GM15510 (cell line): ENCODE results near the gene SLC2A8.

Experiments used
- POLR2A ChIP-seq: IDR thresholded peaks from 3 replicates; pipeline ENCODE4 v1.6.1; 2011; ENCODE audit warnings: borderline replicate concordance; ENCODE audit not compliant: insufficient read length; ENCODE audit errors: extremely low read depth

SLC2A8 gene

DNA sequence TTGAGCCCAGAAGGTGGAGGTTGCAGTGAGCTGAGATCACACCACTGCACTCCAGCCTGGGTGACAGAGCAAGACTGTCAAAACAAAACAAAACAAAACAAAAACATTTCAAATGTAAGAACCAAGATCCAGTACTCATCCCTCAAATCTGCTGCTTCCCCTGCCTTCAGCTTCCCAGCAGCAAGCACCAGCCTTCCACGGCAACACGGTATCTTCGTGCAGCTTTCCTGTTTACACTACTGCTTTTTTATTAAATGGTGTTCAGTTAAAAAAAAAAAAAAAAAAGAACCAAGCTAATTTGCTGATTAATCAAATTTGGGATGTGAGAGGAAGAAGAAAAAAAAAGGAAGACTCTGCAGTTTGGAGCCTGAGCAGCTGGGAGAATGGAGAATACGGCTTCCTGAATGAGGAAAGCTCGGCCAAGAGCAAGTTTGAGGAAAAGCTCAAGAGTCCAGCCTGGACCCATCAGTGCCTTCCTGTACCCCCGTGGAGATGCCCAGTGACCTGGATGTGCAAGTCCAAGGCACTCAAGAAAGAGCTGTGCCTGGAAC, 28.0 kb upstream of the SLC2A8 start:
- no peak for TF ChIP-seq POLR2A

DNA sequence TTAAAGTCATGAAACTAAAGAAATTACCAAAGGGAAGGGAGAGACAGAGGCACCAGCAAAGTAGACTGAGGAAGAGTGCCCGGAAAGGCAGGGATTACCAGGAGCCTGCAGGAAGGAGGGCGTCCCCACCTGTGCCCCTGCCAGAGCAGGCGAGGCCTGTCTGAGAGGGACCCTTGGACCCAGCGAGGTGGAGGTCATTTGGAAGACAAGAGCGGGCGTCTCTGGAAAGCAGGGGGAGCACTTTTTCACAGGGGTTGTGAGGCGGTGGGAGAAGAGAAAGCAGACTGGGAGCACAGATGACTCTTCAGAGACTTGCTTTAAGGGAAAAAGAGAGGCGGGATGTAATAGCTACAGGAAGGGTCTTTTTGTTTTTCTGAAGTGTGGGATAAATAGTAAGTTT, 27.5 kb upstream of the SLC2A8 start:
- TF ChIP-seq POLR2A: no peak

DNA sequence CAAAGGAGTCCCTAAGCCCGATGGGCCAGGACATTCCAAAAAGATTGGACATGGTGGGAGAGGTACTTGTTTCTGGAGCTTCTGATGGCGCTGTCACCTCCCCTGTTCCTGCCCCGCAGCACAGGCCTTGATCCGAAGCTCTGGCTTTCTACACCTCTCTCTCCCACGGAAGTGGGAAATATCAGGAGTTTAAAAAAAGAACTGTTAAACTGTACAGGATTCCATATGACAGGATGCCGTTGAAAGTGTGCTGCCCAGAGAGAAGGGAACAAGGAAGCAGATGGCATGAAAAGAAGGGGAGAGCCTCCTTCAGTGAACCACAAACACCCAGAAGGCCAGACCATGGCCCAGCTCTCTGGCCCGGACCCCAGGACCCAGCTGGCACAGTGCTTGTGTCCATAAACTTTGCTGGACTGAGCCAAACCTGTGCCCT, 26.8 kb upstream of the SLC2A8 start:
- TF ChIP-seq POLR2A: no peak

DNA sequence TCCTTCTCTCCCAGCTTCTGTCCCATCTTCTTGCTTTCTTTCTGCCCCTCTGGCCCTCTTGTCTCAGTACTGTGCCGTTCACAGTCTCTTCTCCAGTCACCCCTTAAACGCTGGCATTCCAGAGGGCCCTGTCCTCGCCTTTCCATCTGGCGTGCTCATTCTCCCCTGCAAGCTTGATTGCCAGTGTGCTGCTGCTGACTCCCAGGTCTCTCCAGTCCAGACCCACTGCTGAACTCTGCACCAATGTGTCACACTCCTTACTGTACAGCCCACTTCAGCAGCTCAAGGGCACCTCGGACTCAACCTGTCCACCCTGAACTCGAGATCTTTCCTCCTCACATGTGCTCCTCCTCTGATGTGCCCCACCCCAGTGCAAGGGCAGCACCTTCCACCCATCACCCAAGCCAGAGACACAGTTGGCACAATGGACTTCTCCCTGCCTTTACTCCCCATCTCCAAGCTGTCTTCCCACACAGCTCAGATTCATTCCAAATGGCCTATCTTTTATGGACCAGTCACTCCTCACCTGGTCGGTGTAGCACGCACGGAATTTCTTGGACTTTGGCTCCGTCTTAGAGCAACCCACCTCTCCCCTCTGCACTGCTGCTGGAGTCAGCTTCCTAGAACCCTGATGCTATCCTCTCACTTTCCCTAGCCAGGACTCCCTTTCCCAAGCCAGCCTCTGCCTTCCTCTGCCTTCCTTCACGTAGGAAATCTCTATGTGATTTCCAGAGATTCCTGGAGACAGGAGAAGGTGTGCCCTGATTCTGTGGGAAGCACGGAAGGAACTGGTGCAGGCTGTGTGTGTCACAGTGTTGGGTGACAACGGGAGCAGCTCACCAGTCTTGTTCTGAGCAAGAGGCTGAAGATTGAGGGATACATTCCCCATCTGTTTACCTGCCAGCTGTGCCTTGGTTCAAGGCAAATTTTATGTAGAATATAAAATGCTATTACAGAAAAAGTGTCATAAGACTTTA, 26.0 kb upstream of the SLC2A8 start:
- TF ChIP-seq POLR2A: no peak

DNA sequence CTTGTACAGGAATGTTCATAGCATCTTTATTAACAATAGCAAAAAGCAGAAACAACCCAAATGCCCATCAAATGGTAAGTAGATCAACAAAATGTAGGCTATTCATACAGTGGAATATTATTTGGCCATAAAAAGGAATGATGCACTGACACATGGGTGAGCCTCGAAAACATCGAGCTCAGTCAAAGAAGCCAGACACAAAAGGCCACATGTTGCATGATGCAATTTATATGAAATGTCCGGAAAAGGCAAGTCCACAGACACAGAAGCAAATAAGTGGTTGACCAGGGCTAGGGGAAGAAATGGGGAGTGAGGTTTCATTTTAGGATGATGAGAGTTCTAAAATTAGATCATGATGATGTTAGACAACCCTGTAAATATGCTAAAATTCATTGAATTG, 16.5 kb upstream of the SLC2A8 start:
- TF ChIP-seq POLR2A: no peak

DNA sequence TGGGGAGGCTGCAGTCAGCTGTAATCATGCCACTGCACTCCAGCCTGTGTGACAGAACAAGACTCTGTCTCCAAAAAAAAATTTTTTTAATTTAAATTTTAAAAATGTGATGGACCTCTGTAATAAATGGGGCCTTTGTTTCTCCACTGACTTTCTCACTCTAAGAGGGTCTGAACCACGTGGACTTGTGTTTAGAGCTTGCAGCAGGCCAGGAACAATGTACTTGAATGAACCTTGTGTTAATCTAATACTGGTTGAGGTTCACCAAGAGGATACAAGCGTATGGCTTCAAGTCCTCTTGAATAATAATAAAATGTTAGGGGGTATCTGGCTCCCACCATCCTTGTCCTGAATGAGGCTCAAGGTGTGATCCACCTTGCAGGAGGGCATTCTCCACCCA, 14.4 kb upstream of the SLC2A8 start:
- no peak for TF ChIP-seq POLR2A

DNA sequence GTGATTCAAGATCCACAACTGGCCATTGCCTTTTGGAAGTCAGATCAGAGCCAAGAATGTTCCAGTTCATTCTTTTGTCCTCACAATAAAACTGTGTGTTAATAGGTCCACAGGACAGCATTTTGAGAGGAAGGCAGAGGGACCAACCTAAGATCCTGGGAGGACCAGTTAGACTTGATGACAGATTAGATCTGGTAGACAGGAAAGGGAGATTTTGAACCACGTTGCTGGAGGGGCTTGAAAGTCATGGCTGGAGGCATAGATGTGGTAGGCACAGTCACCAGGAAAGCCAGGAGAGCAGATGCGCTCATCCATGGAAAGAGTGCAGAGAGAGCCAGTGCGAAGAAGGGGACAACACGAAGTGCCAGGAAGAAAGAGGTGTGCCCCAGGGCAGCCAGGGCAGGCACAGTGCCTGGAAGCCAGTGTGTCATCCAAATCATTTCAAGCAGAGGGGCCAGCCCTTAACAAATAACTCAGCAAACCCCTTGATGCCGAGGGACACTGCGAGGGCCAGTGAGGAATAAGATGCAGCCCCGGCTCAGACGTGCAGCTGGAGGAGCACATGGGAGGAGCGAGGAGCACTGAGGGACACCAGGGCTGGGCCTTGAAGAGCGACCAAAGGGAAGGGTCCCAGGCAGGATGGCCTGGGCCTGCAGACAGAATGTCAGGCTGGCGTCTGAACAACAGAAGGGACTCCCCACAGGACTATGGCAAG, 12.8 kb upstream of the SLC2A8 start:
- no peak for TF ChIP-seq POLR2A

DNA sequence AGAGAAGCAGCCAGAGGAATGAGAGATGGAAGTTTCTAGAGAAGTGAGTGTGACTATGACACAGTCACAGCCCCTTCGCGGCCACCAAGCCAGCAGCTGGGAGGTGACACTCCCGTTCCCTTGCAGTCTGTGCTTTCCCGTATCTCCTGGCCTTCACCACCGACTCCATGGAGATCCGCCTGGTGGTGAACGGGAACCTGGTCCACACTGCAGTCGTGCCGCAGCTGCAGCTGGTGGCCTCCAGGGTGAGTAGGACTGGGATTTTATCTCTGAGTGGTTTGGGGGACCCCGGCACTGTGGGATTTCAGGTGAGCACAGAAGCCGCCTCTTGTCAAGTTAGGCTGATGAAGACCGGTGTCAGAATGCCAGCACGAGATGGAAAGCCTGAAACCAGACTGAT, 12.1 kb upstream of the SLC2A8 start:
- no peak for TF ChIP-seq POLR2A

DNA sequence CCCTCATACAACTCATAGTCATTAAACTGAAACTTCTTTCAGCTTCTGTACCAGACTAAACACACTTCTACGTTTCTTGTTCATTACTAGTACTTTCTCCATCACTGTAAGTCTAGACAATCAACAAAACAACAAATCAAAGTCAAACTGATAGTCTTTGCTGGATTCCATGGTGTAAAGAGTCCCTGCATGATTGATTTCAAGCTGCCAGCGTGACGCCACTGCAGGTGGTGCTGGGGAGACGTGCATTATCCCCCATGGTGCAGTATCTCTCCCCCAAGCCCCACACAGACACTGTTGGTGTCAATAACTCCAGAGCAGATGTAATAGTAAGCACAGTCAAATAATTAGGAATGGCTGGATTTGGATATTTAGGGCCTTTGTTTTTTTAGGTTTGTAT, 10.7 kb upstream of the SLC2A8 start:
- no peak for TF ChIP-seq POLR2A

DNA sequence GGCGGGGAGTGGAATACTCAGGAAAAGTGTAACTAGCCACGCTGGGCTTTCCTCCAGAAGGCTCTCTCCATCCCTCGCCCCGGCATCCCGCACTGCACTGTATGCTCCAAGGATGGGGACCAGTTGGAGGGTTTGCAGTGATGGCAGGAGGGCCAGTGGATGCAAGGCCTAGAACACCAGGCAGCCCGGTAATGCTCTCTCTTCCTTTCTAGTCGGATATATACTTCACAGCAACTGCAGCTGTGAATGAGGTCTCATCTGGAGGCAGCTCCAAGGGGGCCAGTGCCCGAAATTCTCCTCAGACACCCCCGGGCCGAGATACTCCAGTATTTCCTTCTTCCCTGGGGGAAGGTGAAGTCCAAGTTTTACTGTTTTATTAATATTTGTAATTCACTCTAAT, 10.0 kb upstream of the SLC2A8 start:
- no peak for TF ChIP-seq POLR2A

DNA sequence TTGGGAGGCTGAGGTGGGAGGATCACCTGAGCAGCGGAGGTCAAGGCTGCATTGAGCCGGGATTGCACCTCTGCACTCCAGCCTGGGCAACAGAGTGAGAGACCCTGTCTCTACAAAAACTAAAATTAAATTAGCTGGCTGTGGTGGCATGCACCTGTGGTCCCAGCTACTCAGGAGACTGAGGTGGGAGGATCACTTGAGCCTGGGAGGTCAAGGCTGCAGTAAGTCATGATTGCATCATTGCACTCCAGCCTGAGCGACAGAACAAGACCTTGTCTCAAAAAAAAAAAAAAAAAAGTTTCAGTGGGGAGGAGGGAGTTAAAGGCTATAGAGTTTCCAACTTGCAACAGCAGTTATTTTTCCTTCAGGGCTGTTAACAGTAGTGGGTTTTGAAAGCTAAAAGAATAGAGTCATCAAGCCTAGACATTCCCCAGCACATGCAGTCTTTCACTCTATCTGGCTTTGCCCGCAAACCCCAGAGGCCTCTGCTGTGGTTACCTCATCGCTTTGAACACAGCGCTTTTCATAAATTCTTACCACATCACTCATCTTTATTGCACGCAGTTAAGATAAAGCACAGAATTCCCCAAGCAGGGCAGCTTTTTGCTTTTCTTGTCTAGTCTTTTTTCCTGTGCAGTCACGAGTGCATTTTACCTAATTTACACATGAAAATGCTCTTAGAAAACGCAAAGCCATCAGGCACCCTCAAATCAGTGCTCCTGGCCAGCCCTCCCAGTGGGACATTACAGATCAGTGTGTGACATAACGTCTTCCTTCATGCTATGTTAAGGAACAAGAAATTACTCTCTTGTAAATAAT, 8.7 kb upstream of the SLC2A8 start:
- no peak for TF ChIP-seq POLR2A

DNA sequence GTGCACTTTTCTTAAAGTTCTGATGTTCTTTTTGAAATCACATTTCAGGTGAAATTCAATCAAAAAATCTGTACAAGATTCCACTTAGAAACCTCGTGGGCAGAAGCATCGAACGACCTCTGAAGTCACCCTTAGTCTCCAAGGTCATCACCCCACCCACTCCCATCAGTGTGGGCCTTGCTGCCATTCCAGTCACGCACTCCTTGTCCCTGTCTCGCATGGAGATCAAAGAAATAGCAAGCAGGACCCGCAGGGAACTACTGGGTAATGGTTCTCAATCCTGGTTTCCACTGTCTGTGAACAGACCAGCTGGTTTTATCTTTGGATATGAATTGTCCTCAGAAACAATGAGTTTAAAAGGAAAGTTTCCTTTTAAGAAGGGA, 8.1 kb upstream of the SLC2A8 start:
- no peak for TF ChIP-seq POLR2A

DNA sequence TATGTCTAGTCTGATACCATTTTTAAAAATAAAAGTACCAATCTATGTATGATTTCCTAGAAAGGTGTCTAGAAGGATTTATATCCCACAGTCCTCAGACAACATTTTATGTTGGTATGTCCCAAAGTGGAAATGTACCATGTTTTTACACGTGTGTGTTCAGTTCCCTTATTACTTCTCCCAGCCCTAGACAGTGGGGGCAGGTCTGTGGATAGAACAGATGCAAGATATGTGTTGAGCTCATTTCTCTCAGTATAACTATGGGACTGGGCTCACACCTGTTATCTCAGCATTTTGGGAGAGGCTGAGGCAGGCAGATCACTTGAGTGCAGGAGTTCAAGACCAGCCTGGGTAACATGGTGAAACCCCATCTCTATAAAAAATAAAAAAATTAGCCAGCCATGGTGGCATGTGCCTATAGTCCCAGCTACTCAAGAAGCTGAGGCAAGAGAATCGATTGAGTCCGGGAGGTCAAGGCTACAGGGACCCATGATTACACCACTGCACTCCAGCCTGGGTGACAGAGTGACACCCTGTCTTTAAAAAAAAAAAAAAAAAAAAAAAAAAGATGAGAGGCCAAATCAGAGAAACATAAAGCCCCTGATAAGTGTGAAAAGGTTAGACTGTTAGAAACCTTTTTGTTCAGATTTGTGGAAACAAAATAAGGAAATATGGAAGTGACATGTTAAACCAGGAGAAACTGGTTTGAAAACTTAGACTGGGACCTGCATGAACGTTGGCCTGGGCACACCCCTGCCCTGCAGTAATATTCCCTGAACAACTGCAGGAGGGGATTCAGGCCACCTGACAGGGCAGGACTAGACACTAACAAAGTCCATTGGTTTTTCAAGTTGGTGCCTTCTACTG, 7.4 kb upstream of the SLC2A8 start:
- TF ChIP-seq POLR2A: no peak

DNA sequence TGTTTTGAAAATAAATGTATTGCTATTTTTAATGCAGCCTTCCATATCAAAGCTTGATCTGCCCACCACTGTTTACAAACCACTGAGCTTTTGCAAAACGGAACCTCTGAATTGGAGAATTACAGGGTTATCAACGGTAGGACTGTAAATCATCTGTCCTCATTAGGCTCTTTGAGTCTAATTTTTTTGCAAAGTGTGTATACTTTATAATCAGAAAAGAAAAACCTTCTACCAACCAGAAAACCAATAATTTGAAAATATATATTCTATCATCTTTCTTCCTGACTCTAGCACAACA, 6.8 kb upstream of the SLC2A8 start:
- TF ChIP-seq POLR2A: no peak
